ENCODE results near the gene ARMS2. TPM values are rescaled to one million over a fixed set of nuclear protein-coding genes. Genes with fewer than 3 reads are reported as not detected.

ARMS2 gene
- total and polyA plus RNA-seq, 12 donors: 0.33 to 1.3 (median 0.94) TPM; not detected in 8

DNA sequence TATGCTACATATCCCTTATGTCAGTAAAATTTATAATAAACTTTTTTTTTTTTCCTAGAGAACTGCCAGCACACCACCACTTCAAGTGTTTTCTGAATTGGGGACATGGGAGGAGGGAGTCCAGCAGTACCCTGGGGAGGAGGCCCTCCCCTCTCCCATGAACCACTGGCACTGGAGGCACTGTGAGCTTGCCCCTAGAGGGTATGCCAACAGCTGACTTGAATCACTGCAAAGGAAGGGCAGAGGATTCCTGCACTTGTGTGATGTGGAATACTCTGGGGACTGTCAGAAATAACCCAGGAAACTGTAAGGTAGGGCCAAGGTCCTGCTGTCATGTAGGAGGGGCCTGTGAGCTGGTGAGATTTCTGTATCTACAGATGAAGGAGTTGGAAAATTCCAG is 8.5 kb upstream of the ARMS2 start:
- Histone ChIP-seq H3K36me3 (no peaks in the 10 kb centered on the region), H3K4me1 (peaks cover 0 to 34% (median 16%) of the 10 kb centered on the region in 9 donors), H3K9me3 (no peaks in the 10 kb centered on the region), H3K27me3 (peaks cover 0 to 6% (median 0%) of the 10 kb centered on the region in 7 donors), H3K4me3 (no peak overlapping the region), H3K27ac (peak overlapping the region in 2 of 10 donors; percentile 12 to 32)
- ATAC-seq (peak; percentile 32 to 84 (median 70)), DNase-seq (no peak)
- TF ChIP-seq, protein P1, sequence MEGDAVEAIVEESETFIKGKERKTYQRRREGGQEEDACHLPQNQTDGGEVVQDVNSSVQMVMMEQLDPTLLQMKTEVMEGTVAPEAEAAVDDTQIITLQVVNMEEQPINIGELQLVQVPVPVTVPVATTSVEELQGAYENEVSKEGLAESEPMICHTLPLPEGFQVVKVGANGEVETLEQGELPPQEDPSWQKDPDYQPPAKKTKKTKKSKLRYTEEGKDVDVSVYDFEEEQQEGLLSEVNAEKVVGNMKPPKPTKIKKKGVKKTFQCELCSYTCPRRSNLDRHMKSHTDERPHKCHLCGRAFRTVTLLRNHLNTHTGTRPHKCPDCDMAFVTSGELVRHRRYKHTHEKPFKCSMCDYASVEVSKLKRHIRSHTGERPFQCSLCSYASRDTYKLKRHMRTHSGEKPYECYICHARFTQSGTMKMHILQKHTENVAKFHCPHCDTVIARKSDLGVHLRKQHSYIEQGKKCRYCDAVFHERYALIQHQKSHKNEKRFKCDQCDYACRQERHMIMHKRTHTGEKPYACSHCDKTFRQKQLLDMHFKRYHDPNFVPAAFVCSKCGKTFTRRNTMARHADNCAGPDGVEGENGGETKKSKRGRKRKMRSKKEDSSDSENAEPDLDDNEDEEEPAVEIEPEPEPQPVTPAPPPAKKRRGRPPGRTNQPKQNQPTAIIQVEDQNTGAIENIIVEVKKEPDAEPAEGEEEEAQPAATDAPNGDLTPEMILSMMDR (IDR thresholded peaks at IDR 0.05): no peak
- intact Hi-C loops (cut with DNase I): no loop called here

- Histone ChIP-seq H3K9me3 (no peaks in the 10 kb centered on the region), H3K36me3 (no peaks in the 10 kb centered on the region), H3K4me3 (no peak overlapping the region), H3K4me1 (peaks cover 0 to 38% (median 16%) of the 10 kb centered on the region in 9 donors), H3K27me3 (peaks cover 0 to 6% (median 0%) of the 10 kb centered on the region in 7 donors), H3K27ac (peak overlapping the region in 5 of 10 donors; percentile 18 to 44 (median 39))
- no peak for DNase-seq
- TF ChIP-seq, protein P1 (IDR thresholded peaks at IDR 0.05): no peak
- WGBS, 2 donors: 53 to 57% methylated on average over 2 of the region's 2 CpGs
- intact Hi-C loops (cut with DNase I): no loop called here
- peak; percentile 47 to 85 (median 75) for ATAC-seq
These were observed 7.6 kb upstream of the ARMS2 start for GRCh38 chr10:122446668-122447423.

DNA sequence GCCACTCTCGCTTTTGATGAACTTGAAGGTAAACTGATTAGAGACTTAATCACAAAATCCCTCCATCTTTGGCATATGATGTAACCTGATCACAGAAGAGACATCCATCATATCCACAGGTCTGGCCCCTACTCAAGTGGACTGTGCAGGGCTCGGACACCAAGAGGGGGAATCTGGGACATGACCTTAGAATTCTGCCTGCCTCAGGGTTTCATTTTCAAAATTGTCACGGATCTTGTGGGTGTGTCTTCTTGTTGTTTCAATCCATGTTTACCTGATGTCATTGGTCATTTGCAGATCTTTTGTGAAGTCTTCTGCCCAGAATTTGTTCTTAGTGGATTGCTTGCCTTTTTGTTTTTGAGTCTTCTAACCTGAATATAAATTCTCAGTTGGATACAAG is 5.9 kb upstream of the ARMS2 start:
- TF ChIP-seq, protein P1 (IDR thresholded peaks at IDR 0.05): no peak
- H3K4me3 ChIP-seq: no peak overlapping the region
- DNase-seq (no peak), ATAC-seq (no peak)
- H3K9me3 ChIP-seq: no peaks in the 10 kb centered on the region
- WGBS, 2 donors: 83 to 87% methylated on average over 3 of the region's 3 CpGs
- H3K4me1 ChIP-seq: peaks cover 0 to 38% (median 16%) of the 10 kb centered on the region in 9 donors
- H3K27ac ChIP-seq: no peak overlapping the region
- H3K36me3 ChIP-seq: no peaks in the 10 kb centered on the region
- intact Hi-C loops (cut with DNase I): no loop called here
- H3K27me3 ChIP-seq: peaks cover 0 to 6% (median 0%) of the 10 kb centered on the region in 7 donors

DNA sequence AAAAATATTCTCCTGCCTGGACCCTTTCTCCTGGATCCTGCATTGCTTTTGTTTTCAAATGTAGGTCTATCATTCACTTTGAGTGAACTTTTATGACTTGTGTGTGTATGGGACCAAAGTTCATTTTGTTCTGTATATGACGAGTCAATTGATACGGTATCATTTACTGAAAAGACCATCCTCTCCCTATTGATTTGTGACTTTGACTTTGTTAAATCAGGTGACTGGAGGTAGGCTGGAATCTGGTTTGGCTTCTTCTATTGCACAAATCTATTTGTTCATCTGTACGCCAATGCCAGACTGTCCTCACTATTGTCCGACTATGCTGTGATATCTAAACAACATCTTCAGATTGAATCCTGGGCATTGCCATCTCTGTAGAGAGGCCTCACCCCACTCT is 5.3 kb upstream of the ARMS2 start:
- intact Hi-C loops (cut with DNase I): no loop called here
- no peaks in the 10 kb centered on the region for H3K36me3 ChIP-seq
- DNase-seq (no peak), ATAC-seq (no peak)
- 97 to 98% methylated on average over 4 of the region's 4 CpGs for WGBS, 2 donors
- peaks cover 0 to 38% (median 16%) of the 10 kb centered on the region in 9 donors for H3K4me1 ChIP-seq
- peaks cover 0 to 6% (median 0%) of the 10 kb centered on the region in 7 donors for H3K27me3 ChIP-seq
- H3K4me3 ChIP-seq: no peak overlapping the region
- no peaks in the 10 kb centered on the region for H3K9me3 ChIP-seq
- no peak overlapping the region for H3K27ac ChIP-seq
- TF ChIP-seq, protein P1 (IDR thresholded peaks at IDR 0.05): no peak
